GM20431 (cell line): ENCODE data around the gene COPS8.

Experiments used
- in situ Hi-C: fragments of 300-500 bp; cut with MseI, MboI; formaldehyde crosslinking; loops from one replicate; pipeline ENCODE4 v1.15.0; 2020; ENCODE audit warnings: low sequenced_read_pairs; ENCODE audit not compliant: unreplicated experiment

Gene COPS8

DNA sequence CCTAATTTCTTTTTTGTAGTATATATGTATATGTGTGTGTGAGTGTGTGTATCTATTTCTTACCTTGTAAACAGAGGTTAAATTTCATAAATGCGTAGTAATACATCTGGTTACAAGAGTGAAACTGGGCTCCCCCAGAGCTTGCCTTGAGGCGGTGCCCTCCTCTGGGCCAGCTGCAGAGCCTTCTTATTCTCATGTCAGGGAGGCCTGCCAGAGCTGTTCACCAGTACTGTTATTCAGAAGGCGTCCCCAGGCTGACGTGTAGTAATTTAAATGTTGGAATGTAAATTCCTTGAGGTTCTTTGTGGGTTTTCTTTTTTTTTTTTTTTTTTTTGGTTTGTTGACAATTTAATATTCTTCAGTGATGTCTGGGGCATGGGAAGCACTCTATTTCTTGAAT is 11.2 kb downstream of the COPS8 start:
- in situ Hi-C loops: no loop called here

DNA sequence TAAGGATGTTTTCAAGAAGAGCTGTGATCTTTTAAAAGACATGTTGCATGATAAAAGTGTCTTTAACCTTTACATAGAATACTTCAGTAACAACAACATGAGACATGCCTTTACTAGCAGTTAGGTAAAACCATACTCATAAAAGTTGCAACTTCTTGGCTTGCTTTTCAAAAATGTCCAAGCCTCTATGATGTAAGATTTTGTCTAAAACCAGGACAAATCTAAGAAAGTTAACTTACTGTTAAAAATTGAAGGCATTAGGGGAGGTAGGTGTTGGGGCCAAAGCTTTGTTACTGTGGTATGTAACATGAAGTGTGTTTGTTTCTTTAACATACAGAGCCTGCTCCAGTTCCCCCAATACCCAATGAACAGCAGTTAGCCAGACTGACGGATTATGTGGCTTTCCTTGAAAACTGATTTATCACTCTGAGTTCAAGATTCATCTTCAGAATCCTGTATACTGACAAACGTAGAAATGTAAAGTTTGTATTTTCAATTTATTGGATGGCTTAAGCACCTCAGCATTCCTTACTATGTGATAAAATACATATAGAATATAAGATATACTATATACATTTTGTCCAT is 11.7 kb downstream of the COPS8 start:
- in situ Hi-C loops: no loop called here

- in situ Hi-C loops: no loop called here
Measured at GRCh38 chr2:237097911-237098702, 12.4 kb downstream of the COPS8 start.

DNA sequence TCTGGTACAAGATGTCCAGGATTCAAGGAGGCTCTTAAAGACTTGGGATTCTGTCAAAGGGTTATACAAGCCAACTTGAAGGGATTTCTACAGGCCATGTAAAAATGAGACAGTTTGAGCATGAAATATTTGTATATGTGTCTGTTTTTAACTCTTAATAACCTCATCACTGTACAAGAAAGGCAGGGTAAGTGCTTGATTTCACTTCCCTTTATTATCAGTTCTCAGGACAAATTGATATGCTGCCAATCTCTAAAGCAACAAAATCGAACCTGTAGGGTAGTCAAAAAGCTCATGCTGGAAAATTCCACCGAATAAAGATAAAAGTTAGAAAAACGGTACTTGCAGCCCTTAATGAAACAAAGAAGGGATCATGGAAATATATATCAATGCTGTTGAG is 14.1 kb downstream of the COPS8 start:
- in situ Hi-C loops: no loop called here

DNA sequence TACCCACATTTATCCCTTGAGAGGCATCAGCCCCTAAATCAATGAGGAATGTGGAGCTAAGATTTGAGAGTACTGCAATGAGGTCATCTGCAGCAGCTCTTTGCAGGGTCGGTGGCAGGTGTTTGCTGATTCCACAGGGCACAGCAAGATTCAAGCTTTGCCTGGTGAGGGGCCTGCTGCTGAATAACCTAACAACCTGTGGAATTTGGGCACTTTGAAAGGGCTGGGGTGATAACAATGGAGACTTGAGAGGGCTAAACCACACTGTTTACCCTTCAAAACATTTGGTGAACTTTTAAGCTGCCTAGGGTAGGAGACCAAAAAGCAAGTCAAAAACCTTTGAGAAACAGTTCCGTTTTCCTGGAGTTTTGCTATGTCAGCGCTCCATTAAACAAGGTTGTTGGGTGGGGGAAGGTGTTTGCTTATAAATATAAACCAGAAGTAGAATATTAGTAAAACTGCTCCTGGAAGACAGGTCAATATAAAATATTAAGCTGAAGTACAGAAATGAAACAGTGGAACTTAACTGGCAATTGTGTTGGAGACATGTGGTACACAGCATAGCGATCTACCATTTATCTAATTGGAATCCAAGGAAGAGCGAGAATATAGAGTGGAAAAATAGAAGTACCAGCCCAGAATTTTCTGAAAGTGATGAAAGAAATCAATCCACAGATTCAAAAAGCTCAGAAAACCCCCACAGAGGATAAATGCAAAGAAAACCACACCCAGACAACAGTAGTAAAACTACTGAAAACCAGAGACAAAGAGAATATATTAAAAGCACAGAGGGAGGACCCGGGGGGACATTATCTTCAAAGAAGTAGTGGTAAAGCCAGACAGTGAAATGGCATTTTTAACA is 15.7 kb downstream of the COPS8 start:
- in situ Hi-C loops: no loop called here

DNA sequence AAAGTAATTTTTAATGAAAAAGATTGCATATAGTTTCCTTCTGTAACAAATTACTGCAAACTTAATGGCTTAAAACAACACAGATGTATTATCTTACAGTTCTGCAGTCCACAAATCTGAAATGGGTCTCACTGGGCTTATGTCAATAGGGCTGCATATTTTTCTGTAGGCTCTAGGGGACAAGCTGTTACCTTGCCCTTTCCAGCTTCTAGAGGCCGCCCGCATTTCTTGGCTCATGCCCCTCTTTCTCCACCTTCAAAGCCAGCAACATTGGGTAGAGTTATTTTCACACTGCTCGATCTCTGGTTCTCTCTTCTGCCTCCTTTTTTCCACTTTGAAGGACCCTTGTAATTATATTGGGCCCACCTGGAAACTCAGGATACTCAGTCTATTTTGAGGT is 16.7 kb downstream of the COPS8 start:
- in situ Hi-C loops: no loop called here

- in situ Hi-C loops: no loop called here
Measured at GRCh38 chr2:237109421-237109934, 23.8 kb downstream of the COPS8 start.

GRCh38 chr2:237113026-237113795 is 27.5 kb downstream of the COPS8 start:
- in situ Hi-C loops: no loop called here

DNA sequence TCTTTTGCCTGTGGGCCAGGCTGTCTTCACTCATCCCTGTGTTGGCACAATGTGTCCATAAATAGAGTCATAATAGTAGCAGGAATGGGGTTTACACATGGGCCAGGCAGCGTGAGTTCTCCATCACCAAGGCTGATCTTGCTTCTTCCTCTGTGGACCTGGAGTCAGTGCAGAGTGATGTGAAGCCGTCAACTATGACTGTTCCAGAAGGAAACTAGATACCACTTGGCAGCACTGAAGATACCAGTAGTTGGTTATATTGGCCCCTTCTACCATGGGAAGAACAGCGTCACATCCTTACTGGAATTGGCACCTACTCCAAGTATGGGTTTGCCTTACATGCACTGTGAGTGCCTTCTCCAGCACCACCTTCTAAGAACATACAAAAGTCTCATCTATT is 30.2 kb downstream of the COPS8 start:
- in situ Hi-C loops: no loop called here

- in situ Hi-C loops: no loop called here
Measured at GRCh38 chr2:237116431-237116830, 30.7 kb downstream of the COPS8 start.

DNA sequence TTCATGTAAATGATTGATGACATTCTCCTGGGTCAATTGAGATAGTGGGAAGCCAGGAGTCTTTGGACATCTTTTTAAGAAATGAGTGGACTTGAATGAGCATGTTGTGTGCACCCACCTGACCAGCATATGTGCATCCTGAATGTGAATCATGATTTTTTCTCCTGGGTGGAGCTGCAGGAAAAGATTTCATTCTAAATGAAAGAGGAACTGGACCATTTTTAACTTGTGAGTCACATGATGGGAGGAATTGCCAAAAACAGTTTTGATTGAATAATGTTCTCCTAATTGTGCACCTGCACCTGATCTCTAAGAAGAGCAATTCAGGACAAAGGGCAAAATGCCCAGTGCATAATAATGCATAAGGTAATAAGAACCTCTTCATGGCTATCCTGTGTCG is 32.3 kb downstream of the COPS8 start:
- in situ Hi-C loops: no loop called here

GRCh38 chr2:237118561-237119155 is 33.0 kb downstream of the COPS8 start:
- in situ Hi-C loops: no loop called here

DNA sequence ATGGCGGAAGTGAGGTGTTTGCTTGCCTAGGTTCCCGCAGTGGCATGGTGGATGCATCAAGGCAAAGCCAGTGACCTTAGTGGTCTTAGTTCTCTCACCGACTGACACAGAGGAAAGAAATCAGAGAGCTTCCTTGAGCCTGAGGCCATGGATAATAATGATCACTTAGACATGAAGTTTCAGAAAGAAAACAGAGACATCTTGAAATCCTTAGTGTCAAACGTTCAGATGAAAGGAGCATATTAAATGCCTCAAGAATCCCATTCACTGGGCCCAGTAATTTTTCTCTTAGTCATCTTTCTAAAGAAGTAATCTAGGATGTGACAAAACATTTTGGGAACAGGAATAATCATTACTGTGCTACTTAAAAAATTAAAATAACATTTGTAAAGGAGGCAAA is 35.2 kb downstream of the COPS8 start:
- in situ Hi-C loops: no loop called here

DNA sequence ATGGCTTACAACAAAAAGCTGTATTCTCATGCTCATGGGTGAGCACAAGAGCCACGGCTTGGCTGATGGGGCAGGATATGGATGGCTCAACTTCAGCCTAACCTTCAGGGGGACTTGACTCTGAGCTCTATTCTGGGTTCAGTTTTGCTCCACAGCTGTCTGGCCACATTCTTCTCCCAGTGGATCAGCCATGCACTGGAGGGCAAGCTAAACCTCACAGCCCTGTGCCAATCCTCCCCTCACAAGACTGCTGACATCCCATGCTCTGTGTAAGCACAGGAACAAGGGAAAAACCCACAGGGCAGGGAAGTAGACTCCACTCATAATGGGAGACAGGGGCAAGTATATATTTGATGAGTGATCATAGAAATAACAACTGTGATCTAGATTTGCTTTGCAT is 35.6 kb downstream of the COPS8 start:
- in situ Hi-C loops: no loop called here

- in situ Hi-C loops: no loop called here
Measured at GRCh38 chr2:237122214-237122666, 36.6 kb downstream of the COPS8 start.

DNA sequence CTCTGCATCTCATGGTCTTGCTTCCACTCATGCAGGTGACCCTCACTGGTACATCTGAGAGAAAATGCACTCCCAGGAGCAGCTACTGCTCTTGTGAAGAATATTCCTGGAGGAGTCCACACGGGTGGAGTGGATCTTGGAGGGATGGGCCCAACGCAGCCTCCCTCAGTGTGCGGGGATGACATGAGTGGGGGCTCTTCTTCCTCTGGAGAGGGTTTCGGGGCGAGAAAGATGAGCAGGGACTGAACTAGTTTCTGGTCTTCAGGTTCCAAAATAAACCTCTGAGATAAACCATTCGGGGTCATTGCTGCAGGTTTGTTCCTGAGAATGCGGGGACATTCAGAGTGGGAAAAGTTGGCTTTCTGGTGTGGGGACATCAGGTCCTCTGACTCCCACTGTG is 39.1 kb downstream of the COPS8 start:
- in situ Hi-C loops: no loop called here

DNA sequence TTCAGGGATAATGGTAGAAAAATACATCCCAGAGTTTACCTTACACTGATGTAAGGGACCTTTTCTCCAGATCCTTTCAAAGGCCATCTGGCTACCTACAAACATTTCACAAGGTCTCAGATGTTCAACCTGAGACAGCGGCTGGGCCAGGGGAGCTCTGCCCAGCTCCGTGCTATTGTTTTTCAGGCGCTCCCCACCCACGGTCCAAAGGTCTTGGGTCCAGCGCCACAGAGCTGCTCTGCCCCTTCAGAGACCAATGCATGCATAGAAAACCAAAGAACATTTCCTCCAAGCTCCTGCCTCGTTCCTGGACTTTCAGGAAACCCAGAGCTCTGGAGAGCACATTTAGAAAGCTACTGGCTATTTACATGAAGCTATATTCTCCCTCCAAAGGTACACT is 40.3 kb downstream of the COPS8 start:
- in situ Hi-C loops: no loop called here

GRCh38 chr2:237126519-237127174 is 41.0 kb downstream of the COPS8 start:
- in situ Hi-C loops: no loop called here

DNA sequence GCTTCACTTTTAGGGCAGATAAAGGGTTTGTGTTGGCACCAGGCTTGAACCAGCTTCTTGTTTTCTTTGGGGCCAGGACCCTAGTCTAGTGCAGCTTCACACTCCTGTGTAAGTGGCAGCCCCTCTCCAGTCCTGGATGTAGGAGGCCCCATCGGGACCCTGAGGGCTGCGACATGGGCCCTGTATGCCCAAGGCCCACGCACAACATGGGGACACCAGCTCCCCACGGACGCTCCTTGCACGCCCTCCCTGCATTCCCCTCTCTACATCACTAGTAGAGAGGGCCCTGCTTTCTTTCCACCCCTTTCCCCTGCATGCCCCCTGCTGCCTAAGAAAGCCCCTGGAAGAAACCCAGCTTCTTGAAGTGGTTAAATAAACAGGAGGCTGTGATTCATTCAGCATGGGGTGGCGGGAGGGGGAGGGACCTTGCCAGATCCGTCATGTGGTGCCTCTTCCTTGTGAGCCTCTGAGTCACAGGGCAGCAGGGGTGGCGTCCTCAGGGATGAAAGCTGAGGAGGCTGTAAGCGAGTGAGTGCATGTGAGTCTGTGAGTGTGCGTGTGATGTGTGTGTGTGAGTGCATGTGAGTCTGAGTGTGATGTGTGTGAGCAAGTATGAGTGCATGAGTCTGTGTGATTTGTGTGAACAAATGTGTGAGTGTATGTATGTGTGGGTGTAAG is 42.5 kb downstream of the COPS8 start:
- in situ Hi-C loops: no loop called here
